Measurements from ENCODE around the gene NYNRIN.

NYNRIN gene

GRCh38 chr14:24409956-24410355, 11.2 kb downstream of the NYNRIN start:
- Histone ChIP-seq H3K36me3 (no peaks in the 10 kb centered on the region), H3K4me3 (ENCODE audit: low read depth in 1 of 2, low read length in 1 of 2) (no peak overlapping the region), H3K27ac (no peak overlapping the region), H3K9me3 (no peaks in the 10 kb centered on the region), H3K27me3 (no peaks in the 10 kb centered on the region), H3K4me1 (ENCODE audit: control insufficient read depth in 1 of 2, insufficient read depth in 1 of 2, low read depth in 1 of 2, low read length in 1 of 2) (no peaks in the 10 kb centered on the region)
- TF ChIP-seq CTCF (IDR thresholded peaks at IDR 0.05) = no peak

- Histone ChIP-seq H3K27me3 (no peaks in the 10 kb centered on the region), H3K36me3 (no peaks in the 10 kb centered on the region), H3K4me1 (ENCODE audit: control insufficient read depth in 1 of 2, insufficient read depth in 1 of 2, low read depth in 1 of 2, low read length in 1 of 2) (no peaks in the 10 kb centered on the region), H3K9me3 (no peaks in the 10 kb centered on the region), H3K4me3 (ENCODE audit: low read depth in 1 of 2, low read length in 1 of 2) (no peak overlapping the region), H3K27ac (no peak overlapping the region)
- TF ChIP-seq CTCF (IDR thresholded peaks at IDR 0.05) = no peak
These were observed 12.9 kb downstream of the NYNRIN start for GRCh38 chr14:24411443-24412389.

- Histone ChIP-seq H3K4me1 (ENCODE audit: control insufficient read depth in 1 of 2, insufficient read depth in 1 of 2, low read depth in 1 of 2, low read length in 1 of 2) (no peaks in the 10 kb centered on the region), H3K27me3 (peaks cover 13% of the 10 kb centered on the region), H3K4me3 (ENCODE audit: low read depth in 1 of 2, low read length in 1 of 2) (no peak overlapping the region), H3K36me3 (no peaks in the 10 kb centered on the region), H3K9me3 (no peaks in the 10 kb centered on the region), H3K27ac (no peak overlapping the region)
- no peak for TF ChIP-seq CTCF (IDR thresholded peaks at IDR 0.05)
These were observed 15.3 kb downstream of the NYNRIN start for GRCh38 chr14:24414077-24414476.

- TF ChIP-seq CTCF (IDR thresholded peaks at IDR 0.05) = no peak
- Histone ChIP-seq H3K4me3 (ENCODE audit: low read depth in 1 of 2, low read length in 1 of 2) (no peak overlapping the region), H3K36me3 (no peaks in the 10 kb centered on the region), H3K27me3 (peaks cover 17% of the 10 kb centered on the region), H3K4me1 (ENCODE audit: control insufficient read depth in 1 of 2, insufficient read depth in 1 of 2, low read depth in 1 of 2, low read length in 1 of 2) (no peaks in the 10 kb centered on the region), H3K27ac (no peak overlapping the region), H3K9me3 (no peaks in the 10 kb centered on the region)
These were observed 16.1 kb downstream of the NYNRIN start for GRCh38 chr14:24414732-24415420.

- Histone ChIP-seq H3K4me3 (ENCODE audit: low read depth in 1 of 2, low read length in 1 of 2) (no peak overlapping the region), H3K27me3 (peaks cover 17% of the 10 kb centered on the region), H3K36me3 (no peaks in the 10 kb centered on the region), H3K9me3 (no peaks in the 10 kb centered on the region), H3K27ac (no peak overlapping the region), H3K4me1 (ENCODE audit: control insufficient read depth in 1 of 2, insufficient read depth in 1 of 2, low read depth in 1 of 2, low read length in 1 of 2) (no peaks in the 10 kb centered on the region)
- TF ChIP-seq CTCF (IDR thresholded peaks at IDR 0.05) = no peak
These were observed 16.8 kb downstream of the NYNRIN start for GRCh38 chr14:24415421-24416253.
